Naive B cell (primary cell): Measurements from ENCODE around the gene DCAF10. TPM values are rescaled to one million over a fixed set of nuclear protein-coding genes. Genes with fewer than 3 reads are reported as not detected.
A peak's percentile ranks its signal among the peaks of the same experiment; 100 is the strongest.
"Not testable (repeated sequence)": the region's sequence is repeated elsewhere in the genome, so short reads cannot be mapped to it uniquely, and the experiment has no call there.

ENCODE experiments used
- ATAC-seq, 2 donors: fragments of 150-1000 bp; cut with Tn5 transposase; 2 replicates each; pipeline ENCODE4 v1.10.0; 2021; ENCODE audit warnings: low read depth in 2 of 2, mild to moderate bottlenecking in 2 of 2, moderate library complexity in 2 of 2
- DNase-seq: peaks from one replicate; pipeline ENCODE4 v3.0.0; 2022
- H3K27ac Mint-ChIP-seq, 6 donors: one replicate each; pipeline ENCODE4 v1.8.0; 2020 to 2022; ENCODE audit warnings: mild to moderate bottlenecking in 6 of 6, mixed read lengths in 6 of 6, moderate library complexity in 5 of 6, inconsistent platforms in 2 of 6
- H3K27me3 Mint-ChIP-seq, 3 donors: one replicate each; pipeline ENCODE4 v1.8.0; 2021 to 2022; ENCODE audit warnings: mixed read lengths in 3 of 3, mild to moderate bottlenecking in 1 of 3
- H3K36me3 Mint-ChIP-seq, 2 donors: one replicate each; pipeline ENCODE4 v1.8.0; 2020 to 2022; ENCODE audit warnings: mixed read lengths in 2 of 2, inconsistent platforms in 1 of 2, mild to moderate bottlenecking in 1 of 2
- H3K4me1 Mint-ChIP-seq, 3 donors: one replicate each; pipeline ENCODE4 v1.8.0; 2020 to 2022; ENCODE audit warnings: mixed read lengths in 3 of 3, inconsistent platforms in 1 of 3, mild to moderate bottlenecking in 1 of 3, moderate library complexity in 1 of 3
- H3K4me3 Mint-ChIP-seq, 8 donors: one replicate each; pipeline ENCODE4 v1.8.0; 2020 to 2022; ENCODE audit warnings: mild to moderate bottlenecking in 8 of 8, mixed read lengths in 8 of 8, moderate library complexity in 8 of 8, inconsistent platforms in 2 of 8
- H3K9me3 Mint-ChIP-seq, 7 donors: one replicate each; pipeline ENCODE4 v1.8.0; 2020 to 2022; ENCODE audit warnings: mixed read lengths in 7 of 7, mild to moderate bottlenecking in 5 of 7, inconsistent platforms in 2 of 7, moderate library complexity in 1 of 7
- polyA plus RNA-seq, 6 donors: library from polyadenylated mRNA; unstranded; fragments of 300-500 nt; fragmentation: Illumina TruSeq; gene quantifications; one replicate each; pipeline ENCODE4 v1.2.3, GENCODE V29; 2021; ENCODE audit warnings: low read depth in 6 of 6

DCAF10 gene
- polyA plus RNA-seq, 6 donors from 2014 or later = 22.9 to 33.1 (median 28.1) TPM

GRCh38 chr9:37909836-37910235 is 109.2 kb downstream of the DCAF10 start:
- not testable (repeated sequence) for H3K4me3 Mint-ChIP-seq, H3K36me3 Mint-ChIP-seq, H3K9me3 Mint-ChIP-seq, H3K27me3 Mint-ChIP-seq, DNase-seq, H3K27ac Mint-ChIP-seq, H3K4me1 Mint-ChIP-seq, ATAC-seq

- Mint-ChIP-seq H3K27ac (no peak overlapping the region), H3K36me3 (no peaks in the 10 kb centered on the region), H3K27me3 (peaks cover 0 to 7% (median 7%) of the 10 kb centered on the region in 3 donors), H3K4me3 (no peak overlapping the region), H3K4me1 (peaks cover 0 to 8% (median 5%) of the 10 kb centered on the region in 3 donors), H3K9me3 (no peaks in the 10 kb centered on the region)
- ATAC-seq (no peak), DNase-seq (no peak)
These were observed 109.7 kb downstream of the DCAF10 start for GRCh38 chr9:37910271-37910670.

- Mint-ChIP-seq H3K27me3 (peaks cover 0 to 7% (median 7%) of the 10 kb centered on the region in 3 donors), H3K9me3 (no peaks in the 10 kb centered on the region), H3K4me3 (no peak overlapping the region), H3K27ac (no peak overlapping the region), H3K36me3 (no peaks in the 10 kb centered on the region), H3K4me1 (peaks cover 0 to 8% (median 5%) of the 10 kb centered on the region in 3 donors)
- DNase-seq (no peak), ATAC-seq (no peak)
These were observed 110.7 kb downstream of the DCAF10 start for GRCh38 chr9:37911271-37911681.

- H3K4me3 Mint-ChIP-seq = no peak overlapping the region
- peaks cover 0 to 8% (median 5%) of the 10 kb centered on the region in 3 donors for H3K4me1 Mint-ChIP-seq
- no peaks in the 10 kb centered on the region for H3K36me3 Mint-ChIP-seq
- peaks cover 0 to 7% (median 7%) of the 10 kb centered on the region in 3 donors for H3K27me3 Mint-ChIP-seq
- peak; percentile 78 to 89 for ATAC-seq
- peak; percentile 70 for DNase-seq
- peak overlapping the region in 1 of 6 donors; percentile 83 for H3K27ac Mint-ChIP-seq
- H3K9me3 Mint-ChIP-seq = no peaks in the 10 kb centered on the region
These were observed 113.0 kb downstream of the DCAF10 start for GRCh38 chr9:37913480-37914153.

- Mint-ChIP-seq H3K4me3 (no peak overlapping the region), H3K27me3 (peaks cover 0 to 7% (median 7%) of the 10 kb centered on the region in 3 donors), H3K4me1 (peaks cover 0 to 8% (median 5%) of the 10 kb centered on the region in 3 donors), H3K9me3 (no peaks in the 10 kb centered on the region), H3K36me3 (no peaks in the 10 kb centered on the region), H3K27ac (no peak overlapping the region)
- ATAC-seq (no peak), DNase-seq (no peak)
These were observed 113.6 kb downstream of the DCAF10 start for GRCh38 chr9:37914154-37914551.

- Mint-ChIP-seq H3K27me3 (peaks cover 0 to 7% (median 7%) of the 10 kb centered on the region in 3 donors), H3K27ac (no peak overlapping the region), H3K36me3 (no peaks in the 10 kb centered on the region), H3K4me3 (no peak overlapping the region), H3K4me1 (peaks cover 0 to 8% (median 5%) of the 10 kb centered on the region in 3 donors), H3K9me3 (no peaks in the 10 kb centered on the region)
- ATAC-seq = no peak
- no peak for DNase-seq
These were observed 114.2 kb downstream of the DCAF10 start for GRCh38 chr9:37914701-37915358.

GRCh38 chr9:37915911-37916470 is 115.4 kb downstream of the DCAF10 start:
- ATAC-seq (no peak), DNase-seq (no peak)
- H3K36me3 Mint-ChIP-seq = no peaks in the 10 kb centered on the region
- H3K4me1 Mint-ChIP-seq = peaks cover 0 to 8% (median 5%) of the 10 kb centered on the region in 3 donors
- H3K9me3 Mint-ChIP-seq = no peaks in the 10 kb centered on the region
- peak overlapping the region in 1 of 8 donors; percentile 60 for H3K4me3 Mint-ChIP-seq
- H3K27ac Mint-ChIP-seq = no peak overlapping the region
- H3K27me3 Mint-ChIP-seq = peaks cover 0 to 7% (median 7%) of the 10 kb centered on the region in 3 donors

GRCh38 chr9:37916471-37917312 is 116.1 kb downstream of the DCAF10 start:
- Mint-ChIP-seq H3K9me3 (no peaks in the 10 kb centered on the region), H3K36me3 (no peaks in the 10 kb centered on the region), H3K27ac (no peak overlapping the region), H3K4me3 (no peak overlapping the region), H3K27me3 (peaks cover 0 to 14% (median 7%) of the 10 kb centered on the region in 3 donors), H3K4me1 (peaks cover 0 to 8% (median 5%) of the 10 kb centered on the region in 3 donors)
- DNase-seq (no peak), ATAC-seq (no peak)

Other genes with a start within 250 kb of the DCAF10 start
- 1 to 10 TPM; 2.7 to 7.8 (median 7.5) TPM for gene FBXO10, start 224.4 kb upstream of the DCAF10 start, polyA plus RNA-seq
- 100 to 1,000 TPM; 127 to 214 (median 179) TPM for gene TOMM5, start 208.2 kb upstream of the DCAF10 start, polyA plus RNA-seq
- not detected for gene FRMPD1, start 149.8 kb upstream of the DCAF10 start, polyA plus RNA-seq
- 10 to 100 TPM; 13.3 to 21.6 (median 17.1) TPM for gene TRMT10B, start 47.0 kb upstream of the DCAF10 start, polyA plus RNA-seq
- 10 to 100 TPM; 28.9 to 39.5 (median 33.1) TPM for gene EXOSC3, start 15.7 kb upstream of the DCAF10 start, polyA plus RNA-seq
- gene SLC25A51, start 103.3 kb downstream of the DCAF10 start, polyA plus RNA-seq = 10 to 100 TPM in 2 of 6 donors, 1 to 10 TPM in 4; 7.5 to 11.7 (median 9.7) TPM